ENCODE measurements around the gene MID1IP1.

The MID1IP1 gene

DNA sequence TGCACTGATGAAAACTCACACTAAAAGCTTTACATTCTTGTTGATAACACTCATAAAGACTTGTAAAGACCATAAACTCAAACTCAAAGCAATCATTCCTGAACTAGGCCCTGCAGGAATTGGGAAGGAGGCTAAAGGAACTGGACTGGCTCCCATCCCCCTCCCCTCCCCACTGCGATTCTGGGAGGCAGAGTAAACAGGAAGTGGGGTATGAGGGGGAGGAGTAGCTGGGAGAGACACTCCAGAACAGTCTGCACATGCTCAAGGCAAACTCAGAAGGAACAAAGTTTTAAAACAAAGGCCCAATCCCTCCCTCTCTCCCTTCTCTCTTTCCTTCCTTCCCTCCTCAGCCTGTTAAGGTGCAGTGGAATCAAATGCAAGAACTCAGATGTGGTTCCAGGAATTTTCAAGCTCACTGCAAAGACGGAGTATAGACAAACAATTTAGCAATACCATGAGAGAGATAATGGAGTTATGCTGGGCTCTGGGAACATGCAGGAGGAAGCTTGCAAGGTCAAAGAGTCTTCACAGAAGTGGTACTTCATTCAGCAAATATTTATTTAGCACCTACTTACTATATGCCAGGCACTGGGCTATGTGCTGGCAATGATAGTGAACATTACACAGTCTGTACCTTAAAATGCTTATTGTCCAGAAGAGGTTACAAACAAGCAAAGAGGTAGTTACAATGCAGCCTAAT lies 15.9 kb downstream of the MID1IP1 start:
- DNase-seq, result no peak

DNA sequence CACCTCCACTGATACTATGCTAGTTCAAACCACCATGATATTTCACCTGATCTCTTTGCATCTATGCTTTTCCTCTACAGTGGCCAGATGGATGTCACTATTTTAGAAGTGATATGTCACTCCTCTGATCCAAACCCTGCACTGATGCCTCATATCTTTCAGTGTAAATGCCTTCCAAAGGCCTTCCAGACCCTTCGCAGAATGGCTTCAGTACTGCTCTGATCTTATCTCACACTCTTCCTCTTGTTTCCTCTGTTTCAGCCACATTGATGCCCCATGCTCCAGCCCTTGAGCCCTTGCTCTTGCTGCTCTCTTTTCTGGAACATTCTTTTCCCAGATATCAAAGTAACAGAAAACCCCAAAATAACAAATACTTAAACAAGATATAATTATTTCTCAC lies 17.9 kb downstream of the MID1IP1 start:
- DNase-seq, result no peak

DNA sequence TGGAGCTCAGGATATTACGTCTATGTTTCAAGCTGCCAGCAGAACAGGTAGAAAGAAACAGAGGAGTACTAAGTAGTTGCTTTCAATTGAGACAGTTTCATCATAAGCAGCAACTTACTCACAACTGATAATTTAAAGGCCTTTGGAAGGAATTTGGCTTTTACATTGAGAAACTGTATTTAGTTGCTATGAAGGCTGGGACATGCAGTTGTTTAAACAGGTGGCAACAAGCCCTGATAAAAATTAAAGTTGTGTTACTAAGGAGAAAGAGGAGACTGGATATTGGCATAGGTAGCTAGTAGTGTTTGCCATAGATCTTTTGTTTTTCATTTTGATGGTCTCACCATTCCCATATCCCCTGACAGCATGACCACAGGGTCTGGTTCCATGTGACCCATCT lies 18.4 kb downstream of the MID1IP1 start:
- no peak for DNase-seq

- no peak for DNase-seq
Observed at GRCh38 chrX:38820751-38821150, 19.5 kb downstream of the MID1IP1 start.

DNA sequence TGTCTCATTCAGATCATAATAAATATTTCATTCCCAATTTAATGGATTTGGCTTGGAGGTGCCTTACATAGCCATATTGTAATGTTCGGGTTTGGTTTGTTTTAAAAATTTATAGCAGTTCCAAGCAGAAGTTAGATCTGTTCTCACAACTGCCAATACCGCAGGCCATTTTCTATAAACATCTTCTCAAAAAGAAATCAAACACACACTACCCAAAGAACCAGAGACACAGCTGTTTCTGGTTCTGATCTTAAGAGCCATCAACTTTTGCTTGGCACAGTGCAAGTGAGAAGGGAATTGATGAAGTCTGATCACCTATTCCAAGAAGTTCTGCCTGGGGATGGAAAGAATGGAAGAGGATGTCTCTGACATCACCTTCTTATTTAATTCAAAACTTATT lies 22.9 kb downstream of the MID1IP1 start:
- DNase-seq, result no peak

GRCh38 chrX:38831949-38832348 lies 30.7 kb downstream of the MID1IP1 start:
- no peak for DNase-seq

GRCh38 chrX:38837389-38837788 lies 36.1 kb downstream of the MID1IP1 start:
- no peak for DNase-seq

DNA sequence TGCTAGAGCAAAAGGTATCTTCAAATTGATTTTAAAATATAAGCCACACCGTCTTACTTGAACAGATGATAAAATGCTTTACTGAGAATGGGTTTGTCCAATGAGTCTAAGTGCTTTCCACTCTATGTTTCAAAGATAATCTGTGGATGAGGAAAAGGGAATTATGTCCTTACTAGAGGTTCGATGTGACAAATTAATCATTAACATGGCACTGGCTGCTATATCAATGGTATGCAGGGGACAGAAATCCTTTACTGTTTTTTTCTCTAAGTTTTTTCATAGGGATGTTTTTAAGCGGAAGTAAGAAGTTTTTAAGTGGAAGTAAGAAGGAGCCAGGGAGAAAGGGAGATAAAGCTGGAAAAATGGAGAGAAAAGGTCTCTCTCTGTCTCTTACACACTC lies 38.0 kb downstream of the MID1IP1 start:
- DNase-seq, result no peak

GRCh38 chrX:38839944-38840343 lies 38.7 kb downstream of the MID1IP1 start:
- no peak for DNase-seq

- DNase-seq, result no peak
Observed at GRCh38 chrX:38841750-38842149, 40.5 kb downstream of the MID1IP1 start.

DNA sequence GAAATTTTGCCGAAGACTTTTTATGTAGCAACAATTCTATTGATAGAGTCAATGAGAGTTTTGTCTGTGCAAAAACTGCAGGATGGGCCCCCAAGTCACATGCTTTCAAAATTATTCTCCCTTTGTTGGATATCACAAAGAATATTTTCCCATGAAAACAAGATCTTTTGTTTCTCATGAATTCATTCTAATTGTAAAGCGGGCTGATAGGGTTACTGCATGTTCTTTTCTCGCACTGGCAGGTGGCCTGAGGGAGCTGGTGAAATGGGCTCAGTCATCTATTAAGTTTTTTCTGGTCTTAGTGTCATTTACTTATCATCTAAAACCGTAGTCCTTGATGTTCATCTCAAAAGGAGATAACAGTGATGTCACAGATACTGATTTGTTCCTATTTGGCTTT lies 44.2 kb downstream of the MID1IP1 start:
- DNase-seq, result no peak

- DNase-seq, result no peak
Observed at GRCh38 chrX:38847206-38847902, 46.1 kb downstream of the MID1IP1 start.

GRCh38 chrX:38847903-38848230 lies 46.6 kb downstream of the MID1IP1 start:
- DNase-seq, result no peak

- DNase-seq, result no peak
Observed at GRCh38 chrX:38848671-38849455, 47.6 kb downstream of the MID1IP1 start.

DNA sequence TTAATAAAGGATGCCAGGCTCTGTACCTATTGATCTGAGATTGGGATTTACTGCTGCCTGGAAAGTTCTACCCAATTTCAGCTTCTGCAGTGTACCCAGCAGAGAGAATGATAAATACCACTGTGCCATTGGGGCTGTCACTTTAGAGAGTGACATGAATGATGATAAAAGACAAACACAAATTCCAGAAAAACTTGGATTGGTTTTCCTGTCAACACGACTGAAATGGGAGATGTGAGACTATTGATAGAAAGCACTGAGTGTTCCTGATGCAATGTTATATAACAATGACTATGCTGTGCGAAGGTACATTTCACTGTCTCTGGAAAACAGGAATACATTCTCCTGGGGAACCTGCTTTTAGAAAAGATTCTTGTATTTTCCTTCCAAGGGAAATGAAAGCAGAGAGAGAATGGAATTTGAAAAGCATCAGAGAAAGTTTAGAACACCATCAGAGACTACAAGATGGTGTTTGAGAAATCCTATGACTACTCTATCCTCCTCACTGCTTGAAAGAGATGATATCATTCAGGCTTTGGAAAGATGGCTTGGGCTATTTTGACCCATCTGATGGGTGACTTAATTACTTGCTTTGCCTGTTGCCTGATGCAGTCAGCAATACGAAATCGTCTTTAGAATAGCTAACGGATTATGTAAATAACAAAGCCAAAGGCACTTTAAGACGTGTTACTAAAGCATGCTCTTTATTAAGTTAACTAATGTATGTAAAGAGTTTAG lies 49.7 kb downstream of the MID1IP1 start:
- DNase-seq, result no peak

- no peak for DNase-seq
Observed at GRCh38 chrX:38854305-38854704, 53.0 kb downstream of the MID1IP1 start.
